Gastrocnemius medialis (tissue), 4 donors: ENCODE measurements around the gene PTGIS.

ENCODE experiments used
- POLR2A ChIP-seq, 2 donors: fragments of 450-650 bp; IDR thresholded peaks; one replicate each; pipeline ENCODE4 v1.6.1; 2017; ENCODE audit warnings: antibody characterized with exemption in 2 of 2, mild to moderate bottlenecking in 2 of 2, moderate library complexity in 2 of 2
- TF ChIP-seq, protein P1 (sequence below), 5 experiments: fragments of 450-650 bp in 3 of 5; fragments of 200-600 bp in 2 of 5; sonication (generic) in 2 of 5; IDR thresholded peaks in 4 of 5; conservative IDR thresholded peaks in 1 of 5; 1 replicate in 4 of 5; 2 replicates in 1 of 5; pipeline ENCODE4 v1.5.1; 2016 to 2019; ENCODE audit warnings: antibody characterized with exemption in 5 of 5, mild to moderate bottlenecking in 3 of 5, moderate library complexity in 3 of 5

GRCh38 chr20:49597825-49598395 is 30.0 kb upstream of the PTGIS start:
- TF ChIP-seq, protein P1, sequence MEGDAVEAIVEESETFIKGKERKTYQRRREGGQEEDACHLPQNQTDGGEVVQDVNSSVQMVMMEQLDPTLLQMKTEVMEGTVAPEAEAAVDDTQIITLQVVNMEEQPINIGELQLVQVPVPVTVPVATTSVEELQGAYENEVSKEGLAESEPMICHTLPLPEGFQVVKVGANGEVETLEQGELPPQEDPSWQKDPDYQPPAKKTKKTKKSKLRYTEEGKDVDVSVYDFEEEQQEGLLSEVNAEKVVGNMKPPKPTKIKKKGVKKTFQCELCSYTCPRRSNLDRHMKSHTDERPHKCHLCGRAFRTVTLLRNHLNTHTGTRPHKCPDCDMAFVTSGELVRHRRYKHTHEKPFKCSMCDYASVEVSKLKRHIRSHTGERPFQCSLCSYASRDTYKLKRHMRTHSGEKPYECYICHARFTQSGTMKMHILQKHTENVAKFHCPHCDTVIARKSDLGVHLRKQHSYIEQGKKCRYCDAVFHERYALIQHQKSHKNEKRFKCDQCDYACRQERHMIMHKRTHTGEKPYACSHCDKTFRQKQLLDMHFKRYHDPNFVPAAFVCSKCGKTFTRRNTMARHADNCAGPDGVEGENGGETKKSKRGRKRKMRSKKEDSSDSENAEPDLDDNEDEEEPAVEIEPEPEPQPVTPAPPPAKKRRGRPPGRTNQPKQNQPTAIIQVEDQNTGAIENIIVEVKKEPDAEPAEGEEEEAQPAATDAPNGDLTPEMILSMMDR (IDR thresholded peaks at IDR 0.05 in 4 of 5, conservative IDR thresholded peaks at IDR 0.05 in 1 of 5) = no peak
- TF ChIP-seq POLR2A (IDR thresholded peaks at IDR 0.05) = no peak
